Astrocyte of the spinal cord (primary cell): ENCODE results near the gene KIFAP3.
A peak's percentile ranks its signal among the peaks of the same experiment; 100 is the strongest.
"Not testable (repeated sequence)": the region's sequence is repeated elsewhere in the genome, so short reads cannot be mapped to it uniquely, and the experiment has no call there.

Experiments used
- DNase-seq: peaks from one replicate; pipeline ENCODE4 v3.0.0; 2011; ENCODE audit warnings: low read depth, low spot score
- H3K4me3 ChIP-seq: 2 replicates; pipeline ENCODE4 v1.5.1; 2011; ENCODE audit warnings: low read depth, mild to moderate bottlenecking, low read length, moderate library complexity
- CTCF ChIP-seq: IDR thresholded peaks from 2 replicates; pipeline ENCODE4 v1.5.1; 2012; ENCODE audit warnings: low read depth, mild to moderate bottlenecking, low read length, inconsistent platforms
- in situ Hi-C: cut with HindIII; loops from 2 replicates; pipeline ENCODE4 v1.10.0; 2017; ENCODE audit warnings: low sequenced_read_pairs

Gene KIFAP3

GRCh38 chr1:169874229-169874628, 200.3 kb downstream of the KIFAP3 start:
- no peak for TF ChIP-seq CTCF
- in situ Hi-C loops: no loop called here
- DNase-seq: peak; percentile 65
- no peak overlapping the region for H3K4me3 ChIP-seq

GRCh38 chr1:169873582-169874199, 200.8 kb downstream of the KIFAP3 start:
- no peak overlapping the region for H3K4me3 ChIP-seq
- in situ Hi-C loops: no loop called here
- TF ChIP-seq CTCF: no peak
- no peak for DNase-seq

- TF ChIP-seq CTCF: no peak
- DNase-seq: no peak
- in situ Hi-C loops: no loop called here
- H3K4me3 ChIP-seq: no peak overlapping the region
These were observed 201.6 kb downstream of the KIFAP3 start for GRCh38 chr1:169872906-169873305.

GRCh38 chr1:169871988-169872387, 202.5 kb downstream of the KIFAP3 start:
- DNase-seq: not testable (repeated sequence)

More at GRCh38 chr1:169871988-169872387, 202.5 kb downstream of the KIFAP3 start:
- in situ Hi-C loops, H3K4me3 ChIP-seq: not testable (repeated sequence)
